ENCODE measurements around the gene SOX10. TPM values are rescaled to one million over a fixed set of nuclear protein-coding genes. Genes with fewer than 3 reads are reported as not detected.

Gene SOX10
- total RNA-seq: not detected

- Mint-ChIP-seq H3K4me1 (no peaks in the 10 kb centered on the region), H3K9me3 (no peaks in the 10 kb centered on the region), H3K27ac (no peak within 1 kb of the TSS), H3K36me3 (ENCODE audit: low read depth) (no peaks in the 10 kb centered on the region), H3K4me3 (no peak within 1 kb of the TSS), H3K27me3 (no peaks in the 10 kb centered on the region)
- ATAC-seq (replicated peaks): no peak
Observed at GRCh38 chr22:37983860-37984791, at the start of gene SOX10. Gene SOX10 (minus strand): TSS chr22:37984555. CDS start chr22:37983784, 771 bp downstream.

GRCh38 chr22:38033522-38034277, 49.3 kb upstream of the SOX10 start:
- H3K27me3 Mint-ChIP-seq: no peaks in the 10 kb centered on the region
- H3K36me3 Mint-ChIP-seq (ENCODE audit: low read depth): no peaks in the 10 kb centered on the region
- no peak overlapping the region for H3K4me3 Mint-ChIP-seq
- no peak for ATAC-seq (replicated peaks)
- H3K4me1 Mint-ChIP-seq: no peaks in the 10 kb centered on the region
- no peaks in the 10 kb centered on the region for H3K9me3 Mint-ChIP-seq
- H3K27ac Mint-ChIP-seq: no peak overlapping the region

- no peak for ATAC-seq (replicated peaks)
- H3K36me3 Mint-ChIP-seq (ENCODE audit: low read depth): no peaks in the 10 kb centered on the region
- no peak overlapping the region for H3K27ac Mint-ChIP-seq
- no peaks in the 10 kb centered on the region for H3K27me3 Mint-ChIP-seq
- no peaks in the 10 kb centered on the region for H3K9me3 Mint-ChIP-seq
- no peaks in the 10 kb centered on the region for H3K4me1 Mint-ChIP-seq
- H3K4me3 Mint-ChIP-seq: no peak overlapping the region
Observed at GRCh38 chr22:38032681-38033521, 48.5 kb upstream of the SOX10 start.

GRCh38 chr22:38031491-38031890, 47.1 kb upstream of the SOX10 start:
- Mint-ChIP-seq H3K27me3 (no peaks in the 10 kb centered on the region), H3K9me3 (no peaks in the 10 kb centered on the region), H3K4me1 (no peaks in the 10 kb centered on the region), H3K36me3 (ENCODE audit: low read depth) (no peaks in the 10 kb centered on the region), H3K4me3 (no peak overlapping the region), H3K27ac (no peak overlapping the region)
- no peak for ATAC-seq (replicated peaks)

- Mint-ChIP-seq H3K27ac (no peak overlapping the region), H3K4me1 (no peaks in the 10 kb centered on the region), H3K4me3 (no peak overlapping the region), H3K9me3 (no peaks in the 10 kb centered on the region), H3K36me3 (ENCODE audit: low read depth) (no peaks in the 10 kb centered on the region), H3K27me3 (no peaks in the 10 kb centered on the region)
- ATAC-seq (replicated peaks): no peak
Observed at GRCh38 chr22:38030311-38031133, 46.2 kb upstream of the SOX10 start.

- Mint-ChIP-seq H3K27me3 (no peaks in the 10 kb centered on the region), H3K4me3 (no peak overlapping the region), H3K9me3 (no peaks in the 10 kb centered on the region), H3K27ac (no peak overlapping the region), H3K4me1 (no peaks in the 10 kb centered on the region), H3K36me3 (ENCODE audit: low read depth) (no peaks in the 10 kb centered on the region)
- ATAC-seq (replicated peaks): no peak
Observed at GRCh38 chr22:38029901-38030300, 45.5 kb upstream of the SOX10 start.

- H3K27ac Mint-ChIP-seq: no peak overlapping the region
- H3K4me3 Mint-ChIP-seq: no peak overlapping the region
- no peaks in the 10 kb centered on the region for H3K27me3 Mint-ChIP-seq
- ATAC-seq (replicated peaks): no peak
- no peaks in the 10 kb centered on the region for H3K4me1 Mint-ChIP-seq
- no peaks in the 10 kb centered on the region for H3K36me3 Mint-ChIP-seq (ENCODE audit: low read depth)
- H3K9me3 Mint-ChIP-seq: no peaks in the 10 kb centered on the region
Observed at GRCh38 chr22:38029370-38029769, 45.0 kb upstream of the SOX10 start.

- no peaks in the 10 kb centered on the region for H3K9me3 Mint-ChIP-seq
- no peak overlapping the region for H3K27ac Mint-ChIP-seq
- H3K4me1 Mint-ChIP-seq: no peaks in the 10 kb centered on the region
- H3K36me3 Mint-ChIP-seq (ENCODE audit: low read depth): no peaks in the 10 kb centered on the region
- no peak for ATAC-seq (replicated peaks)
- no peaks in the 10 kb centered on the region for H3K27me3 Mint-ChIP-seq
- H3K4me3 Mint-ChIP-seq: no peak overlapping the region
Observed at GRCh38 chr22:38028344-38029130, 44.2 kb upstream of the SOX10 start.

- H3K4me3 Mint-ChIP-seq: no peak overlapping the region
- no peaks in the 10 kb centered on the region for H3K4me1 Mint-ChIP-seq
- H3K27ac Mint-ChIP-seq: no peak overlapping the region
- ATAC-seq (replicated peaks): no peak
- no peaks in the 10 kb centered on the region for H3K27me3 Mint-ChIP-seq
- no peaks in the 10 kb centered on the region for H3K36me3 Mint-ChIP-seq (ENCODE audit: low read depth)
- H3K9me3 Mint-ChIP-seq: no peaks in the 10 kb centered on the region
Observed at GRCh38 chr22:38027487-38027886, 43.1 kb upstream of the SOX10 start.

- ATAC-seq (replicated peaks): no peak
- H3K27ac Mint-ChIP-seq: no peak overlapping the region
- no peaks in the 10 kb centered on the region for H3K4me1 Mint-ChIP-seq
- no peak overlapping the region for H3K4me3 Mint-ChIP-seq
- H3K27me3 Mint-ChIP-seq: no peaks in the 10 kb centered on the region
- H3K9me3 Mint-ChIP-seq: no peaks in the 10 kb centered on the region
- H3K36me3 Mint-ChIP-seq (ENCODE audit: low read depth): no peaks in the 10 kb centered on the region
Observed at GRCh38 chr22:38026130-38027111, 42.1 kb upstream of the SOX10 start.

GRCh38 chr22:38025514-38025913, 41.2 kb upstream of the SOX10 start:
- Mint-ChIP-seq H3K36me3 (ENCODE audit: low read depth) (no peaks in the 10 kb centered on the region), H3K4me1 (no peaks in the 10 kb centered on the region), H3K4me3 (no peak overlapping the region), H3K27me3 (no peaks in the 10 kb centered on the region), H3K9me3 (no peaks in the 10 kb centered on the region), H3K27ac (no peak overlapping the region)
- ATAC-seq (replicated peaks): no peak

- H3K4me1 Mint-ChIP-seq: no peaks in the 10 kb centered on the region
- no peaks in the 10 kb centered on the region for H3K9me3 Mint-ChIP-seq
- H3K27ac Mint-ChIP-seq: no peak overlapping the region
- ATAC-seq (replicated peaks): no peak
- no peak overlapping the region for H3K4me3 Mint-ChIP-seq
- no peaks in the 10 kb centered on the region for H3K27me3 Mint-ChIP-seq
- no peaks in the 10 kb centered on the region for H3K36me3 Mint-ChIP-seq (ENCODE audit: low read depth)
Observed at GRCh38 chr22:38023045-38023444, 38.7 kb upstream of the SOX10 start.

All from activated T-helper 17 cell treated with anti-CD3 and anti-CD28 coated beads, Interleukin-2, amount 50 U/mL, for 72 hours (primary cell).